ENCODE results near the gene NCKAP1.

Gene NCKAP1

DNA sequence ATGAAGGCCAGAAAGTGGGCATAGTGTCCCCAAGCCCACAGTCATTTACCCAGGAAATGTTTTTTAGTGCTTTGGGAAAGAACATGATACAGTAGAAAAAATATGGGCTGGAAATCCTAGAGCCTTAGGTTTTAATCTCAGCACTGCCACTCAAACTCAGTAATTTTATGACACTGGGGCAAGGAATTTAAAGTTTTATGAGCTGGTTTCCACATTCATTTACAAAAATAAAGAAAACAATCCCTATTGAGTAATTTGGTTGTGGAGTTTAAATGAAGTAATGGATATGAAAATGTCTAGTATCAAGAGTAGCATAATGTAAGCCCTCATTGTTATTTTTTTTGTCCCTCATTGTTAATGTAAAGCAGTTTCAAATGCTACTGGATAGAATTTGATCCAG lies 120.3 kb downstream of the NCKAP1 start:
- H3K4me3 ChIP-seq (ENCODE audit: low read length), result no peak overlapping the region
- DNase-seq (ENCODE audit: low read depth), result no peak
- TF ChIP-seq CTCF (conservative IDR thresholded peaks at IDR 0.05; ENCODE audit: low read depth, low read length), result no peak

GRCh38 chr2:182916417-182916816 lies 121.8 kb downstream of the NCKAP1 start:
- no peak overlapping the region for H3K4me3 ChIP-seq (ENCODE audit: low read length)
- no peak for DNase-seq (ENCODE audit: low read depth)
- TF ChIP-seq CTCF (conservative IDR thresholded peaks at IDR 0.05; ENCODE audit: low read depth, low read length), result no peak

GRCh38 chr2:182915369-182916326 lies 122.6 kb downstream of the NCKAP1 start:
- TF ChIP-seq CTCF (conservative IDR thresholded peaks at IDR 0.05; ENCODE audit: low read depth, low read length), result no peak
- H3K4me3 ChIP-seq (ENCODE audit: low read length), result no peak overlapping the region
- DNase-seq (ENCODE audit: low read depth), result peak; percentile 47

GRCh38 chr2:182914852-182915251 lies 123.4 kb downstream of the NCKAP1 start:
- DNase-seq (ENCODE audit: low read depth), result no peak
- no peak overlapping the region for H3K4me3 ChIP-seq (ENCODE audit: low read length)
- no peak for TF ChIP-seq CTCF (conservative IDR thresholded peaks at IDR 0.05; ENCODE audit: low read depth, low read length)

- no peak for TF ChIP-seq CTCF (conservative IDR thresholded peaks at IDR 0.05; ENCODE audit: low read depth, low read length)
- DNase-seq (ENCODE audit: low read depth), result no peak
- H3K4me3 ChIP-seq (ENCODE audit: low read length), result no peak overlapping the region
These were observed 125.2 kb downstream of the NCKAP1 start for GRCh38 chr2:182913064-182913463.

DNA sequence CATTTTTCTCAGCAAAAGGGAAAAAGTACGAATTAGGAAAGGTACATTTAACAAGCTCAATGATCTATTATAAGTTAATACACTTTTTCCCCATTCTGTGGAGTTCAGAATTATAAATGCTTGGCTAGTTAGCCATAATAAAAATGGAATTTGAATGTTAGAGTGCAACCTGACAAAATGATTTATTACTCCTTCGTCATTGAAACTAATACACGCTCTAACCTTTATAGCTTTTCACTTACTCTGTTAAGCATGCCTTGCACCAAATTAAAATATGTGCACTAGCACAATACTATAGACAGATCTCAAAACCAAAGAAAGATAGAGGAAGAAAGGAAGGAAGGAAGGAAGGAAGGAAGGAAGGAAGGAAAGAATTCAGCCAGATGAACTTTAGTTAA lies 125.7 kb downstream of the NCKAP1 start:
- no peak for DNase-seq (ENCODE audit: low read depth)
- no peak for TF ChIP-seq CTCF (conservative IDR thresholded peaks at IDR 0.05; ENCODE audit: low read depth, low read length)
- H3K4me3 ChIP-seq (ENCODE audit: low read length), result no peak overlapping the region

Measured in retinal pigment epithelial cell (primary cell).